Ovary (tissue), 9 donors: ENCODE data around the gene FBRS. TPM values are rescaled to one million over a fixed set of nuclear protein-coding genes. Genes with fewer than 3 reads are reported as not detected.
A peak's percentile ranks its signal among the peaks of the same experiment; 100 is the strongest.

ENCODE experiments used
- DNase-seq, 5 donors: peaks; one replicate each; pipeline ENCODE4 v3.0.0-alpha.2; 2019 to 2020
- H3K27ac ChIP-seq, 2 donors: fragments of 200-600 bp; one replicate each; pipeline versions ENCODE4 v1.5.1 to v1.8.0; 2019 to 2022
- H3K27me3 ChIP-seq: fragments of 200-600 bp; one replicate; pipeline ENCODE4 v1.8.0; 2022
- H3K36me3 ChIP-seq: fragments of 200-600 bp; sonication (generic); one replicate; pipeline ENCODE4 v1.5.1; 2019
- H3K4me1 ChIP-seq: one replicate; pipeline ENCODE4 v1.8.1; 2013; ENCODE audit warnings: mild to moderate bottlenecking, moderate library complexity; ENCODE audit not compliant: insufficient read depth
- H3K4me3 ChIP-seq: fragments of 200-600 bp; sonication (generic); one replicate; pipeline ENCODE4 v1.5.1; 2017
- H3K9me3 ChIP-seq, 2 donors: fragments of 200-600 bp in 1 of 2; sonication (generic) in 1 of 2; one replicate each; pipeline versions ENCODE4 v1.5.1 to v1.8.1; 2013 to 2019; ENCODE audit warnings: mild to moderate bottlenecking in 1 of 2, moderate library complexity in 1 of 2
- EP300 ChIP-seq: sonication (generic); formaldehyde crosslinking; IDR thresholded peaks from one replicate; pipeline ENCODE4 v1.6.1; 2017; ENCODE audit warnings: antibody characterized with exemption
- POLR2A ChIP-seq: fragments of 450-650 bp; IDR thresholded peaks from one replicate; pipeline ENCODE4 v1.6.1; 2017; ENCODE audit warnings: antibody characterized with exemption, mild to moderate bottlenecking, moderate library complexity
- WGBS, 3 donors: extraction: QIAGEN DNeasy Blood & Tissue Kit in 1 of 3; methylation state at CpG; one replicate each; pipeline versions ENCODE4 v1.1.5 to v1.1.7; 2013 to 2017; 5-methylcytosine and 5-hydroxymethylcytosine counted together
- intact Hi-C, 4 donors: fragments of 100-400 bp; cut with DNase I; formaldehyde crosslinking; loops; one replicate each; pipeline versions ENCODE4 v1.11.0 to v1.15.1; 2022 to 2023
- polyA plus RNA-seq, 2 donors: library from polyadenylated mRNA; stranded (reverse); fragments of 200-250 nt in 1 of 2; fragments of 350-450 nt in 1 of 2; fragmentation: Illumina TruSeq in 1 of 2; extraction: RNeasy Lipid Tissue Mini Kit (QIAGEN cat#74804) in 1 of 2; gene quantifications; one replicate each; pipeline ENCODE4 v1.2.3, GENCODE V29; 2013 to 2014
- total RNA-seq, 7 donors: library from RNA; depleted of rRNA in 2 of 7; stranded (reverse); fragments of >200 nt in 2 of 7; fragmentation: NEBNext Ultra II Directional in 3 of 7; extraction: Animal tissue kit (Norgen Biotek cat#: 25700) in 3 of 7; gene quantifications; one replicate each; pipeline versions ENCODE4 v1.1.0 to v1.2.4, GENCODE V29; 2016 to 2023
- TF ChIP-seq, protein P1 (sequence below), 3 donors: fragments of 450-650 bp in 2 of 3; fragments of 200-600 bp in 1 of 3; IDR thresholded peaks; one replicate each; pipeline versions ENCODE4 v1.5.1 to v1.8.0; 2016 to 2022; ENCODE audit warnings: antibody characterized with exemption in 3 of 3, mild to moderate bottlenecking in 1 of 3
- donor health status: DM: no; HTN: no; CAD: no; lungs with moderate emphysema.
- donor health status: DM: no; HTN: no; CAD: no.
- donor health status: Bipolar disorder and iron deficiency.
- donor health status: DM: yes; HTN: yes; CAD: no.
- donor health status: DM: no; HTN: no; CAD: no.
- donor health status: DM: yes; HTN: yes; CAD: no.

Gene FBRS
- total and polyA plus RNA-seq, 9 donors: 15.6 to 75.6 (median 56.2) TPM

GRCh38 chr16:30647274-30647571 lies 11.0 kb upstream of the FBRS start:
- Histone ChIP-seq H3K27ac (no peak overlapping the region), H3K36me3 (no peaks in the 10 kb centered on the region), H3K9me3 (no peaks in the 10 kb centered on the region), H3K4me3 (no peak overlapping the region), H3K27me3 (no peaks in the 10 kb centered on the region), H3K4me1 (peaks cover 6% of the 10 kb centered on the region)
- TF ChIP-seq EP300: no peak
- TF ChIP-seq POLR2A: no peak
- TF ChIP-seq, protein P1, sequence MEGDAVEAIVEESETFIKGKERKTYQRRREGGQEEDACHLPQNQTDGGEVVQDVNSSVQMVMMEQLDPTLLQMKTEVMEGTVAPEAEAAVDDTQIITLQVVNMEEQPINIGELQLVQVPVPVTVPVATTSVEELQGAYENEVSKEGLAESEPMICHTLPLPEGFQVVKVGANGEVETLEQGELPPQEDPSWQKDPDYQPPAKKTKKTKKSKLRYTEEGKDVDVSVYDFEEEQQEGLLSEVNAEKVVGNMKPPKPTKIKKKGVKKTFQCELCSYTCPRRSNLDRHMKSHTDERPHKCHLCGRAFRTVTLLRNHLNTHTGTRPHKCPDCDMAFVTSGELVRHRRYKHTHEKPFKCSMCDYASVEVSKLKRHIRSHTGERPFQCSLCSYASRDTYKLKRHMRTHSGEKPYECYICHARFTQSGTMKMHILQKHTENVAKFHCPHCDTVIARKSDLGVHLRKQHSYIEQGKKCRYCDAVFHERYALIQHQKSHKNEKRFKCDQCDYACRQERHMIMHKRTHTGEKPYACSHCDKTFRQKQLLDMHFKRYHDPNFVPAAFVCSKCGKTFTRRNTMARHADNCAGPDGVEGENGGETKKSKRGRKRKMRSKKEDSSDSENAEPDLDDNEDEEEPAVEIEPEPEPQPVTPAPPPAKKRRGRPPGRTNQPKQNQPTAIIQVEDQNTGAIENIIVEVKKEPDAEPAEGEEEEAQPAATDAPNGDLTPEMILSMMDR (IDR thresholded peaks at IDR 0.05): no peak
- 53 to 81% (median 78%) methylated on average over 1 of the region's 1 CpG for WGBS, 3 donors
- intact Hi-C loops: loop anchor here in 1 of 4 donors (10.0 kb wide), 1 partner anchor 62 kb away; the partner anchor contains the start of gene ZNF785
- DNase-seq: no peak

GRCh38 chr16:30649725-30650368 lies 8.4 kb upstream of the FBRS start:
- H3K27ac ChIP-seq: peak overlapping the region; percentile 60 to 83
- peak overlapping the region; percentile 49 for H3K4me3 ChIP-seq
- no peaks in the 10 kb centered on the region for H3K36me3 ChIP-seq
- H3K27me3 ChIP-seq: no peaks in the 10 kb centered on the region
- H3K9me3 ChIP-seq: no peaks in the 10 kb centered on the region
- H3K4me1 ChIP-seq: peaks cover 6% of the 10 kb centered on the region
- no peak for DNase-seq
- 18 to 32% (median 24%) methylated on average over 21 to 22 of the region's 22 CpGs for WGBS, 3 donors
- intact Hi-C loops: loop anchor here in 2 of 4 donors (10.0 kb wide), 2 partner anchors 65 to 275 kb away; partner anchors contain the start of genes ZNF785 (in 2 of the 2), MYL11 (in 1 of the 2) and TBC1D10B (in 1 of the 2)
- TF ChIP-seq EP300 (no peak), POLR2A (peak; percentile 33)

- H3K27me3 ChIP-seq: no peaks in the 10 kb centered on the region
- H3K4me3 ChIP-seq: peak within 1 kb of the TSS; percentile 62
- TF ChIP-seq POLR2A: peak; percentile 41
- TF ChIP-seq EP300: no peak
- TF ChIP-seq, protein P1 (IDR thresholded peaks at IDR 0.05): peak in 2 of 3 donors; percentile 75 to 80
- intact Hi-C loops: loop anchor here in 1 of 4 donors (10.0 kb wide), 2 partner anchors 66 to 276 kb away; partner anchors contain the start of genes MYL11, TBC1D10B and ZNF785
- 1% methylated on average over 53 of the region's 53 CpGs for WGBS, 3 donors
- peak; percentile 100 for DNase-seq
- H3K27ac ChIP-seq: peak within 1 kb of the TSS; percentile 76 to 83
- H3K9me3 ChIP-seq: no peaks in the 10 kb centered on the region
- peaks cover 6% of the 10 kb centered on the region for H3K4me1 ChIP-seq
- no peaks in the 10 kb centered on the region for H3K36me3 ChIP-seq
Measured at GRCh38 chr16:30650369-30651123, 7.7 kb upstream of the FBRS start, which contains the start of gene PRR14. Gene PRR14, plus strand, starts transcription at chr16:30650960. Its CDS starts 686 bp downstream, at chr16:30651646.

DNA sequence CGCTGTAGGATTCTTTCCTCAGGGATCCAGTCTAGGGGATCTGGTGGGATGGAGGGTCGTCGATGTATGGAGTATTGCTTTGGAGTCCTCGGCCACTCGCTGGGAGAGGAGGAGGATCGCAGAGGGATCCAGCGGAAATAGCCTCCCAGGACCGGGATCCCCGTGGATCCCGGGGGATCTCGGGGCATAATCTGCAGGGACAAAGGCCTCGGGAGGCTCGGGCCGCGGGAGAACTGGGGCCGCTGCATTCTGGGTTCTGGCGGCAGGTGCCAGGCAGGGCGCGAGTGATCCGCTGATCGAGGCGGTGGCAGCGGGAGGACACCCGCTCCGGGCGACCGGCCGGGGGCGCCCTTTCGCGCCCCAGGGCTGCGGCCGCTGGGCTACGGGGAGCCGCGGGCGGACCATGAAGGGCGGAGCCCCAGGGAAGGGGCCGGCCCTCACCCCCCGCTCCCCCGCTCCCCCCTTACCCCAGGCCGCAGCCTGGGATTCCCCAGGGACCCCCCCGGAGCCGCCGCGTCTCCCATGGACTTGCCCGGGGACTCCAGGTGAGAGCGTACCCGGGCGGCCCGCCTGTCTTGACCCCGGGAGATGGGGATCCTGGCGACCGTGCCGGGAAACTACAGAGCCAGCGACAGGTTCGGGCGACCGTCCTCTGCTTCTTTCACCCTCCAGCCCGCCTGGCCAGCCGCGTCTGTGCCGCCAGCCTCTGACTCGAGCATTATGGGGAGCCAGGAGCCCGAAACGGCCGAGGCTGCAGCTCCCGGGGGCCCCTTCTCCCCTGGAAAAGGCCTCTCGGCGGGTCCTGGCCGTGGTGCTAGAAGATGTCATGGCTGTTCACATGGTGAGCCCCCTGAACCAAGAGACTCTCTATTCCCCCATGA lies 6.9 kb upstream of the FBRS start:
- H3K27ac ChIP-seq: peak overlapping the region; percentile 76 to 83
- intact Hi-C loops: loop anchor here in 1 of 4 donors (10.0 kb wide), 2 partner anchors 67 to 277 kb away; partner anchors contain the start of genes MYL11, TBC1D10B and ZNF785
- TF ChIP-seq POLR2A: peak; percentile 6
- no peak for TF ChIP-seq EP300
- TF ChIP-seq, protein P1 (IDR thresholded peaks at IDR 0.05): peak in 2 of 3 donors; percentile 25 to 51
- DNase-seq: peak; percentile 60 to 79 (median 72)
- H3K9me3 ChIP-seq: no peaks in the 10 kb centered on the region
- H3K4me1 ChIP-seq: peaks cover 6% of the 10 kb centered on the region
- H3K4me3 ChIP-seq: peak overlapping the region; percentile 62
- 0 to 1% (median 1%) methylated on average over 39 to 71 of the region's 71 CpGs for WGBS, 3 donors
- H3K27me3 ChIP-seq: no peaks in the 10 kb centered on the region
- no peaks in the 10 kb centered on the region for H3K36me3 ChIP-seq
